Measurements from ENCODE around the gene ZBED1.

Gene ZBED1

GRCh38 chrX:2445662-2446623, 54.8 kb downstream of the ZBED1 start:
- no peak for DNase-seq (ENCODE audit: low spot score)
- TF ChIP-seq, protein P1, sequence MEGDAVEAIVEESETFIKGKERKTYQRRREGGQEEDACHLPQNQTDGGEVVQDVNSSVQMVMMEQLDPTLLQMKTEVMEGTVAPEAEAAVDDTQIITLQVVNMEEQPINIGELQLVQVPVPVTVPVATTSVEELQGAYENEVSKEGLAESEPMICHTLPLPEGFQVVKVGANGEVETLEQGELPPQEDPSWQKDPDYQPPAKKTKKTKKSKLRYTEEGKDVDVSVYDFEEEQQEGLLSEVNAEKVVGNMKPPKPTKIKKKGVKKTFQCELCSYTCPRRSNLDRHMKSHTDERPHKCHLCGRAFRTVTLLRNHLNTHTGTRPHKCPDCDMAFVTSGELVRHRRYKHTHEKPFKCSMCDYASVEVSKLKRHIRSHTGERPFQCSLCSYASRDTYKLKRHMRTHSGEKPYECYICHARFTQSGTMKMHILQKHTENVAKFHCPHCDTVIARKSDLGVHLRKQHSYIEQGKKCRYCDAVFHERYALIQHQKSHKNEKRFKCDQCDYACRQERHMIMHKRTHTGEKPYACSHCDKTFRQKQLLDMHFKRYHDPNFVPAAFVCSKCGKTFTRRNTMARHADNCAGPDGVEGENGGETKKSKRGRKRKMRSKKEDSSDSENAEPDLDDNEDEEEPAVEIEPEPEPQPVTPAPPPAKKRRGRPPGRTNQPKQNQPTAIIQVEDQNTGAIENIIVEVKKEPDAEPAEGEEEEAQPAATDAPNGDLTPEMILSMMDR (IDR thresholded peaks at IDR 0.05): no peak
- Histone ChIP-seq H3K4me3 (no peak overlapping the region), H3K27ac (no peak overlapping the region)

- TF ChIP-seq, protein P1 (IDR thresholded peaks at IDR 0.05): no peak
- H3K27ac ChIP-seq: no peak overlapping the region
- no peak overlapping the region for H3K4me3 ChIP-seq
- DNase-seq (ENCODE audit: low spot score): no peak
Measured at GRCh38 chrX:2442694-2443093, 58.1 kb downstream of the ZBED1 start.

DNA sequence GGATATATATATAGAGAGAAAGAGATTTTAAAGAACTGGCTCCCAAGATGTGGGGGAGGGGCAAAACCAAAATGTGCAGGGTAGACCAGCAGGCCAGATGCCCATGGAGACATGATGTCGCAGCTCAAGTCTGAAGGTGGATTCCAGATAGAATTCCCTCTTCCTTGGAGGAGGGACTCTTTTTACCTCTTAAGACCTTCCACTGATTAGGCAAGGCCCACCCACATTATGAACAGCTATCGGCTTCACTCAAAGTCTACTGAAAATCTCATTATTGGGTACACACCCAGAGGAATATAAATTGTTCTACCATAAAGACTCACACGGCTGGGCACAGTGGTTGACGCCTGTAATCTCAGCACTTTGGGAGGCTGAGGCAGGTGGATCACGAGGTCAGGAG, 59.3 kb downstream of the ZBED1 start:
- H3K27ac ChIP-seq: no peak overlapping the region
- no peak for DNase-seq (ENCODE audit: low spot score)
- TF ChIP-seq, protein P1 (IDR thresholded peaks at IDR 0.05): no peak
- H3K4me3 ChIP-seq: no peak overlapping the region

- H3K4me3 ChIP-seq: no peak overlapping the region
- H3K27ac ChIP-seq: no peak overlapping the region
- TF ChIP-seq, protein P1 (IDR thresholded peaks at IDR 0.05): no peak
- no peak for DNase-seq (ENCODE audit: low spot score)
Measured at GRCh38 chrX:2439613-2440012, 61.2 kb downstream of the ZBED1 start.
